ENCODE measurements around the gene PPP2R2B. TPM values are rescaled to one million over a fixed set of nuclear protein-coding genes. Genes with fewer than 3 reads are reported as not detected.

PPP2R2B gene
- total and polyA plus RNA-seq, 3 donors from 2014 or later, result 9.8 to 36.6 (median 32.0) TPM

- no peak for TF ChIP-seq CTCF (IDR thresholded peaks at IDR 0.05)
- TF ChIP-seq POLR2A (IDR thresholded peaks at IDR 0.05), result no peak
- Histone ChIP-seq H3K27ac (no peak overlapping the region), H3K27me3 (no peaks in the 10 kb centered on the region), H3K4me1 (no peaks in the 10 kb centered on the region), H3K4me3 (no peak overlapping the region), H3K36me3 (ENCODE audit: low read depth, missing control alignments) (no peaks in the 10 kb centered on the region), H3K9me3 (no peaks in the 10 kb centered on the region)
- intact Hi-C loops (cut with DNase I; ENCODE audit: low total_unique reads), result no loop called here
- DNase-seq, result no peak
These were observed 181.3 kb downstream of the PPP2R2B start for GRCh38 chr5:146697211-146697610.

GRCh38 chr5:146695646-146696045, 182.9 kb downstream of the PPP2R2B start:
- Histone ChIP-seq H3K9me3 (no peaks in the 10 kb centered on the region), H3K36me3 (ENCODE audit: low read depth, missing control alignments) (no peaks in the 10 kb centered on the region), H3K4me3 (no peak overlapping the region), H3K27me3 (no peaks in the 10 kb centered on the region), H3K27ac (no peak overlapping the region), H3K4me1 (no peaks in the 10 kb centered on the region)
- DNase-seq, result no peak
- TF ChIP-seq CTCF (IDR thresholded peaks at IDR 0.05) (no peak), POLR2A (IDR thresholded peaks at IDR 0.05) (no peak)
- 76 to 78% methylated on average over 1 of the region's 1 CpG for WGBS, 2 donors
- intact Hi-C loops (cut with DNase I; ENCODE audit: low total_unique reads), result no loop called here

GRCh38 chr5:146690880-146691355, 187.6 kb downstream of the PPP2R2B start:
- WGBS, 2 donors, result 61 to 69% methylated on average over 6 of the region's 6 CpGs
- no peaks in the 10 kb centered on the region for H3K27me3 ChIP-seq
- intact Hi-C loops (cut with DNase I; ENCODE audit: low total_unique reads), result no loop called here

GRCh38 chr5:146687630-146688029, 190.9 kb downstream of the PPP2R2B start:
- no peak for TF ChIP-seq CTCF (IDR thresholded peaks at IDR 0.05)
- TF ChIP-seq POLR2A (IDR thresholded peaks at IDR 0.05), result no peak
- no peaks in the 10 kb centered on the region for H3K27me3 ChIP-seq
- intact Hi-C loops (cut with DNase I; ENCODE audit: low total_unique reads), result no loop called here
- 61 to 72% methylated on average over 4 of the region's 4 CpGs for WGBS, 2 donors
- no peaks in the 10 kb centered on the region for H3K4me1 ChIP-seq
- no peaks in the 10 kb centered on the region for H3K36me3 ChIP-seq (ENCODE audit: low read depth, missing control alignments)
- no peak for DNase-seq
- no peak overlapping the region for H3K4me3 ChIP-seq
- no peaks in the 10 kb centered on the region for H3K9me3 ChIP-seq
- H3K27ac ChIP-seq, result no peak overlapping the region

More at GRCh38 chr5:146690880-146691355, 187.6 kb downstream of the PPP2R2B start:
- no peaks in the 10 kb centered on the region for H3K4me1 ChIP-seq
- no peak overlapping the region for H3K27ac ChIP-seq
- no peaks in the 10 kb centered on the region for H3K36me3 ChIP-seq (ENCODE audit: low read depth, missing control alignments)
- H3K4me3 ChIP-seq, result no peak overlapping the region
- no peaks in the 10 kb centered on the region for H3K9me3 ChIP-seq
- TF ChIP-seq CTCF (IDR thresholded peaks at IDR 0.05) (no peak), POLR2A (IDR thresholded peaks at IDR 0.05) (no peak)
- DNase-seq, result no peak

- H3K27ac ChIP-seq, result no peak overlapping the region
- H3K36me3 ChIP-seq (ENCODE audit: low read depth, missing control alignments), result no peaks in the 10 kb centered on the region
- 91% methylated on average over 5 of the region's 5 CpGs for WGBS, 2 donors
- TF ChIP-seq POLR2A (IDR thresholded peaks at IDR 0.05) (no peak), CTCF (IDR thresholded peaks at IDR 0.05) (no peak)
- H3K27me3 ChIP-seq, result no peaks in the 10 kb centered on the region
- no peak overlapping the region for H3K4me3 ChIP-seq
- H3K4me1 ChIP-seq, result no peaks in the 10 kb centered on the region
- DNase-seq, result no peak
- no peaks in the 10 kb centered on the region for H3K9me3 ChIP-seq
- intact Hi-C loops (cut with DNase I; ENCODE audit: low total_unique reads), result no loop called here
These were observed 194.7 kb downstream of the PPP2R2B start for GRCh38 chr5:146683861-146684260.

Measured in testis (tissue), 3 donors.